ENCODE data around the gene EML1.

GRCh38 chr14:99791476-99792209 lies 1.6 kb upstream of the EML1 start:
- TF ChIP-seq CTCF (conservative IDR thresholded peaks at IDR 0.05 in 1 of 2, IDR thresholded peaks at IDR 0.05 in 1 of 2; ENCODE audit: extremely low read depth in 1 of 2, insufficient read depth in 1 of 2, low read depth in 1 of 2, low read length in 2 of 2) = no peak
- no peak for TF ChIP-seq EZH2 (IDR thresholded peaks at IDR 0.05; ENCODE audit: borderline replicate concordance, low read length)
